ENCODE measurements around the gene FSTL4. TPM values are rescaled to one million over a fixed set of nuclear protein-coding genes. Genes with fewer than 3 reads are reported as not detected.

FSTL4 gene
- polyA plus RNA-seq, 1 of the 3 experiments (the other 2 are of a cell fraction), result not detected

- ChIA-PET POLR2A (no interaction called here), CTCF (interaction anchor here (0.6 to 1.4 kb wide), 6 partner anchors 15 to 469 kb away, joined by 3 to 4 read pairs (median 3); no protein-coding TSS in a partner anchor)
- no peaks in the 10 kb centered on the region for H3K36me3 ChIP-seq (replicated peaks in 1 of 2; ENCODE audit: control insufficient read depth in 1 of 2, insufficient read depth in 2 of 2, low read length in 1 of 2)
- TF ChIP-seq GATA2 (CRISPR knock-in tag; IDR thresholded peaks at IDR 0.05) (no peak), RCOR1 (IDR thresholded peaks at IDR 0.05; ENCODE audit: low read length) (no peak), MEF2A (IDR thresholded peaks at IDR 0.05; ENCODE audit: borderline replicate concordance, low read depth) (no peak), EP300 (IDR thresholded peaks at IDR 0.05; ENCODE audit: borderline replicate concordance in 1 of 2, low read depth in 1 of 2, low read length in 1 of 2) (no peak), POLR2AphosphoS5 (IDR thresholded peaks at IDR 0.05; ENCODE audit: low read depth, low read length) (no peak), JUND (IDR thresholded peaks at IDR 0.05) (no peak), RAD21 (IDR thresholded peaks at IDR 0.05; ENCODE audit: low read length) (no peak)
- no peaks in the 10 kb centered on the region for H3F3A ChIP-seq (replicated peaks; ENCODE audit: insufficient read depth)
- H3K27me3 ChIP-seq (ENCODE audit: insufficient read depth), result peaks cover 8% of the 10 kb centered on the region; the same call in 1 of the 2 replicates
- no peak overlapping the region for H3K4me2 ChIP-seq
- no peaks in the 10 kb centered on the region for H3K9me2 ChIP-seq
- no peaks in the 10 kb centered on the region for H3K9me3 ChIP-seq
- no peaks in the 10 kb centered on the region for H3K79me2 ChIP-seq (ENCODE audit: insufficient read depth)
- 62% methylated on average over 20 of the region's 20 CpGs for WGBS (ENCODE audit: low lambda C conversion rate)
- no peak overlapping the region for H2AFZ ChIP-seq (ENCODE audit: low read depth)
- H3K9ac ChIP-seq, result no peak overlapping the region
- DNase-seq, result no peak
- no peak overlapping the region for H3K4me3 ChIP-seq (ENCODE audit: low read depth in 2 of 2, low read length in 1 of 2)
- peaks cover 0 to 6% of the 10 kb centered on the region in 2 experiments; a peak in 1 of 4 replicates for H3K4me1 ChIP-seq (ENCODE audit: control insufficient read depth in 1 of 2, insufficient read depth in 2 of 2, low read depth in 1 of 2, low read length in 1 of 2)
- H3K27ac ChIP-seq (ENCODE audit: low read depth in 2 of 2, low read length in 1 of 2), result no peak overlapping the region
- H4K20me1 ChIP-seq (ENCODE audit: insufficient read depth), result no peaks in the 10 kb centered on the region
These were observed 137.3 kb downstream of the FSTL4 start for GRCh38 chr5:133474851-133475590.

- Histone ChIP-seq H3K27me3 (ENCODE audit: insufficient read depth) (peaks cover 8% of the 10 kb centered on the region; the same call in 1 of the 2 replicates), H3K36me3 (replicated peaks in 1 of 2; ENCODE audit: control insufficient read depth in 1 of 2, insufficient read depth in 2 of 2, low read length in 1 of 2) (no peaks in the 10 kb centered on the region), H3F3A (replicated peaks; ENCODE audit: insufficient read depth) (no peaks in the 10 kb centered on the region), H3K4me2 (no peak overlapping the region), H3K9me2 (no peaks in the 10 kb centered on the region), H3K4me3 (ENCODE audit: low read depth in 2 of 2, low read length in 1 of 2) (no peak overlapping the region), H3K4me1 (ENCODE audit: control insufficient read depth in 1 of 2, insufficient read depth in 2 of 2, low read depth in 1 of 2, low read length in 1 of 2) (peaks cover 0 to 5% of the 10 kb centered on the region in 2 experiments; a peak in 1 of 4 replicates), H3K79me2 (ENCODE audit: insufficient read depth) (no peaks in the 10 kb centered on the region), H3K9ac (no peak overlapping the region), H2AFZ (ENCODE audit: low read depth) (no peak overlapping the region), H3K9me3 (no peaks in the 10 kb centered on the region), H3K27ac (ENCODE audit: low read depth in 2 of 2, low read length in 1 of 2) (no peak overlapping the region), H4K20me1 (ENCODE audit: insufficient read depth) (no peaks in the 10 kb centered on the region)
- WGBS (ENCODE audit: low lambda C conversion rate), result 75% methylated on average over 8 of the region's 8 CpGs
- ChIA-PET CTCF (interaction anchor here (0.9 to 1.1 kb wide), 2 partner anchors 14 to 39 kb away, joined by 3 read pairs; no protein-coding TSS in a partner anchor), POLR2A (no interaction called here)
- TF ChIP-seq RXRA (IDR thresholded peaks at IDR 0.05; ENCODE audit: borderline replicate concordance, low read depth), result no peak
- TF ChIP-seq MXI1 (IDR thresholded peaks at IDR 0.05; ENCODE audit: low read depth, low read length), result no peak
- TF ChIP-seq IRF3 (IDR thresholded peaks at IDR 0.05; ENCODE audit: low read depth, low read length), result no peak
- TF ChIP-seq TCF12 (IDR thresholded peaks at IDR 0.05), result no peak
- TF ChIP-seq REST (IDR thresholded peaks at IDR 0.05; ENCODE audit: low read depth, low read length), result no peak
- TF ChIP-seq MAX (IDR thresholded peaks at IDR 0.05; ENCODE audit: low read depth), result no peak
- no peak for TF ChIP-seq CHD2 (IDR thresholded peaks at IDR 0.05; ENCODE audit: low read length, partially characterized antibody)
- TF ChIP-seq MEF2A (IDR thresholded peaks at IDR 0.05; ENCODE audit: borderline replicate concordance, low read depth), result no peak
- no peak for TF ChIP-seq ELF1 (IDR thresholded peaks at IDR 0.05)
- DNase-seq, result no peak
These were observed 139.1 kb downstream of the FSTL4 start for GRCh38 chr5:133473291-133473690.

Data from SK-N-SH (cell line).